Measurements from ENCODE around the gene WIPF2. TPM values are rescaled to one million over a fixed set of nuclear protein-coding genes. Genes with fewer than 3 reads are reported as not detected.

Gene WIPF2
- total RNA-seq, 2 experiments from 2014 or later: 26.0 TPM

GRCh38 chr17:40265337-40265736, 46.2 kb downstream of the WIPF2 start:
- Mint-ChIP-seq H3K4me3 (no peak overlapping the region), H3K36me3 (ENCODE audit: low read depth) (peaks cover 24% of the 10 kb centered on the region), H3K27me3 (no peaks in the 10 kb centered on the region), H3K27ac (no peak overlapping the region), H3K9me3 (no peaks in the 10 kb centered on the region), H3K4me1 (no peaks in the 10 kb centered on the region)
- DNase-seq: no peak
- CTCF ChIA-PET: no interaction called here
- POLR2A ChIA-PET: no interaction called here

GRCh38 chr17:40266882-40267281, 47.8 kb downstream of the WIPF2 start:
- Mint-ChIP-seq H3K36me3 (ENCODE audit: low read depth) (peaks cover 20% of the 10 kb centered on the region), H3K27ac (no peak overlapping the region), H3K9me3 (no peaks in the 10 kb centered on the region), H3K4me1 (no peaks in the 10 kb centered on the region), H3K4me3 (no peak overlapping the region), H3K27me3 (no peaks in the 10 kb centered on the region)
- POLR2A ChIA-PET: interaction anchor here (1.7 kb wide), 1 partner anchor 17 kb away, joined by 7 read pairs; no protein-coding TSS in a partner anchor
- CTCF ChIA-PET: no interaction called here
- DNase-seq: no peak

GRCh38 chr17:40268141-40268712, 49.1 kb downstream of the WIPF2 start:
- Mint-ChIP-seq H3K4me3 (no peak overlapping the region), H3K4me1 (no peaks in the 10 kb centered on the region), H3K36me3 (ENCODE audit: low read depth) (peaks cover 16% of the 10 kb centered on the region), H3K9me3 (no peaks in the 10 kb centered on the region), H3K27ac (no peak overlapping the region), H3K27me3 (no peaks in the 10 kb centered on the region)
- ChIA-PET CTCF (interaction anchor here (0.6 to 0.9 kb wide), 3 partner anchors 15 to 157 kb away, joined by 3 to 4 read pairs (median 3); no protein-coding TSS in a partner anchor), POLR2A (interaction anchor here (0.8 to 1.4 kb wide), 2 partner anchors 21 to 50 kb away, joined by 3 read pairs; partner anchors contain the start of gene WIPF2)
- DNase-seq: no peak

- Mint-ChIP-seq H3K27ac (peak overlapping the region; percentile 7), H3K4me1 (peaks cover 35% of the 10 kb centered on the region), H3K36me3 (ENCODE audit: low read depth) (peaks cover 64% of the 10 kb centered on the region), H3K4me3 (no peak overlapping the region), H3K27me3 (no peaks in the 10 kb centered on the region), H3K9me3 (no peaks in the 10 kb centered on the region)
- no peak for DNase-seq
- CTCF ChIA-PET: no interaction called here
- POLR2A ChIA-PET: no interaction called here
Observed at GRCh38 chr17:40278414-40278813, 59.3 kb downstream of the WIPF2 start.

- no peak overlapping the region for H3K27ac Mint-ChIP-seq
- POLR2A ChIA-PET: no interaction called here
- no peaks in the 10 kb centered on the region for H3K27me3 Mint-ChIP-seq
- H3K4me3 Mint-ChIP-seq: no peak overlapping the region
- H3K4me1 Mint-ChIP-seq: peaks cover 45% of the 10 kb centered on the region
- H3K36me3 Mint-ChIP-seq (ENCODE audit: low read depth): peaks cover 58% of the 10 kb centered on the region
- CTCF ChIA-PET: no interaction called here
- no peak for DNase-seq
- H3K9me3 Mint-ChIP-seq: no peaks in the 10 kb centered on the region
Observed at GRCh38 chr17:40279402-40279801, 60.3 kb downstream of the WIPF2 start.

GRCh38 chr17:40281663-40282062, 62.6 kb downstream of the WIPF2 start:
- peaks cover 52% of the 10 kb centered on the region for H3K4me1 Mint-ChIP-seq
- peak overlapping the region; percentile 56 for H3K27ac Mint-ChIP-seq
- peaks cover 47% of the 10 kb centered on the region for H3K36me3 Mint-ChIP-seq (ENCODE audit: low read depth)
- H3K4me3 Mint-ChIP-seq: no peak overlapping the region
- H3K27me3 Mint-ChIP-seq: no peaks in the 10 kb centered on the region
- H3K9me3 Mint-ChIP-seq: no peaks in the 10 kb centered on the region
- CTCF ChIA-PET: interaction anchor here (0.6 to 2.7 kb wide), 5 partner anchors 8 to 168 kb away, joined by 3 to 13 read pairs (median 4); partner anchors contain the start of gene WIPF2
- POLR2A ChIA-PET: interaction anchor here (0.8 to 1.5 kb wide), 4 partner anchors 17 to 136 kb away, joined by 3 to 5 read pairs (median 4); partner anchors contain the start of gene TOP2A
- no peak for DNase-seq

- H3K36me3 Mint-ChIP-seq (ENCODE audit: low read depth): peaks cover 38% of the 10 kb centered on the region
- peak overlapping the region; percentile 7 for H3K4me3 Mint-ChIP-seq
- ChIA-PET CTCF (interaction anchor here (0.7 to 2.7 kb wide), 12 partner anchors 16 to 270 kb away, joined by 3 to 16 read pairs (median 4); partner anchors contain the start of genes TOP2A and WIPF2), POLR2A (interaction anchor here (0.7 to 3.1 kb wide), 11 partner anchors 11 to 183 kb away, joined by 3 to 20 read pairs (median 5); partner anchors contain the start of genes CASC3, RARA and WIPF2)
- no peaks in the 10 kb centered on the region for H3K27me3 Mint-ChIP-seq
- peak overlapping the region; percentile 76 for H3K27ac Mint-ChIP-seq
- no peaks in the 10 kb centered on the region for H3K9me3 Mint-ChIP-seq
- H3K4me1 Mint-ChIP-seq: peaks cover 60% of the 10 kb centered on the region
- DNase-seq: no peak
Observed at GRCh38 chr17:40283662-40284061, 64.6 kb downstream of the WIPF2 start.

- ChIA-PET POLR2A (interaction anchor here (0.7 to 3.1 kb wide), 10 partner anchors 11 to 183 kb away, joined by 3 to 20 read pairs (median 6); partner anchors contain the start of genes RARA and WIPF2), CTCF (interaction anchor here (0.8 to 2.7 kb wide), 11 partner anchors 16 to 270 kb away, joined by 3 to 16 read pairs (median 4); partner anchors contain the start of genes TOP2A and WIPF2)
- peaks cover 37% of the 10 kb centered on the region for H3K36me3 Mint-ChIP-seq (ENCODE audit: low read depth)
- H3K4me1 Mint-ChIP-seq: peaks cover 60% of the 10 kb centered on the region
- H3K27ac Mint-ChIP-seq: peak overlapping the region; percentile 1
- H3K27me3 Mint-ChIP-seq: no peaks in the 10 kb centered on the region
- no peaks in the 10 kb centered on the region for H3K9me3 Mint-ChIP-seq
- no peak for DNase-seq
- H3K4me3 Mint-ChIP-seq: peak overlapping the region; percentile 19
Observed at GRCh38 chr17:40284085-40284713, 65.1 kb downstream of the WIPF2 start.

GRCh38 chr17:40286473-40286872, 67.4 kb downstream of the WIPF2 start:
- POLR2A ChIA-PET: interaction anchor here (0.6 to 1.3 kb wide), 3 partner anchors 68 to 1681 kb away, joined by 3 to 8 read pairs (median 3); partner anchors contain the start of genes PSMD3 and WIPF2
- Mint-ChIP-seq H3K9me3 (no peaks in the 10 kb centered on the region), H3K4me3 (no peak overlapping the region), H3K27me3 (no peaks in the 10 kb centered on the region), H3K27ac (no peak overlapping the region), H3K36me3 (ENCODE audit: low read depth) (peaks cover 36% of the 10 kb centered on the region), H3K4me1 (peaks cover 71% of the 10 kb centered on the region)
- CTCF ChIA-PET: interaction anchor here (0.9 to 1.9 kb wide), 4 partner anchors 9 to 68 kb away, joined by 3 to 5 read pairs (median 3); partner anchors contain the start of gene WIPF2
- no peak for DNase-seq

GRCh38 chr17:40287159-40287493, 68.0 kb downstream of the WIPF2 start:
- Mint-ChIP-seq H3K36me3 (ENCODE audit: low read depth) (peaks cover 37% of the 10 kb centered on the region), H3K27me3 (no peaks in the 10 kb centered on the region), H3K4me3 (peak overlapping the region; percentile 99), H3K27ac (peak overlapping the region; percentile 97), H3K9me3 (no peaks in the 10 kb centered on the region), H3K4me1 (peaks cover 66% of the 10 kb centered on the region)
- DNase-seq: no peak
- ChIA-PET POLR2A (interaction anchor here (2.2 to 2.4 kb wide), 2 partner anchors 20 to 39 kb away, joined by 11 to 19 read pairs; no protein-coding TSS in a partner anchor), CTCF (interaction anchor here (1.9 kb wide), 1 partner anchor 68 kb away, joined by 5 read pairs; the partner anchor contains the start of gene WIPF2)

GRCh38 chr17:40287494-40288369, 68.6 kb downstream of the WIPF2 start, which contains the start of gene CDC6:
Gene CDC6, plus strand, starts transcription at chr17:40287879. Its CDS starts 1,542 bp downstream, at chr17:40289421.
- Mint-ChIP-seq H3K4me3 (peak within 1 kb of the TSS; percentile 99), H3K4me1 (peaks cover 60% of the 10 kb centered on the region), H3K9me3 (no peaks in the 10 kb centered on the region), H3K27ac (peak within 1 kb of the TSS; percentile 97), H3K27me3 (no peaks in the 10 kb centered on the region), H3K36me3 (ENCODE audit: low read depth) (peaks cover 35% of the 10 kb centered on the region)
- DNase-seq: peak; percentile 99
- CTCF ChIA-PET: interaction anchor here (0.6 to 6.9 kb wide), 11 partner anchors 15 to 273 kb away, joined by 3 to 75 read pairs (median 9); partner anchors contain the start of gene WIPF2
- POLR2A ChIA-PET: interaction anchor here (0.7 to 3.3 kb wide), 28 partner anchors 9 to 341 kb away, joined by 3 to 36 read pairs (median 4); partner anchors contain the start of genes CASC3, MED24, NR1D1 and RARA

Data from activated CD4-positive, alpha-beta memory T cell treated with anti-CD3 and anti-CD28 coated beads, Interleukin-2, amount 10 ng/mL, durations not matched to agents 7 days and 5 days (primary cell).